KMS-11 (cell line): Measurements from ENCODE around the gene KLF13.

Experiments
- H2AFZ ChIP-seq: fragments of 200-600 bp; sonication (generic); 2 replicates; pipeline ENCODE4 v1.6.1; 2016; ENCODE audit warnings: antibody characterized with exemption, mixed run types, low read depth
- H3K27ac ChIP-seq: fragments of 200-600 bp; sonication (generic); 2 replicates; pipeline ENCODE4 v1.6.1; 2016; ENCODE audit warnings: mild to moderate bottlenecking, mixed run types
- H3K27me3 ChIP-seq: fragments of 200-600 bp; sonication (generic); 2 replicates; pipeline ENCODE4 v1.6.1; 2017; ENCODE audit warnings: mild to moderate bottlenecking, low read depth, mixed run types, moderate library complexity; ENCODE audit not compliant: insufficient read depth
- H3K36me3 ChIP-seq: fragments of 200-600 bp; sonication (generic); 2 replicates; pipeline ENCODE4 v1.6.1; 2017; ENCODE audit warnings: mild to moderate bottlenecking, mixed run types; ENCODE audit not compliant: insufficient read depth
- H3K4me1 ChIP-seq: fragments of 200-600 bp; sonication (generic); 2 replicates; pipeline ENCODE4 v1.6.1; 2016; ENCODE audit warnings: mild to moderate bottlenecking, low read depth, mixed run types; ENCODE audit not compliant: poor library complexity, severe bottlenecking
- H3K4me2 ChIP-seq: fragments of 200-600 bp; sonication (generic); 2 replicates; pipeline ENCODE4 v1.7.0; 2016; ENCODE audit warnings: mild to moderate bottlenecking, mixed run types
- H3K4me3 ChIP-seq: fragments of 200-600 bp; sonication (generic); IDR thresholded peaks from 2 replicates; pipeline ENCODE4 v1.6.1; 2017; ENCODE audit warnings: low read depth, low read length, mixed read lengths; ENCODE audit not compliant: insufficient read depth
- H3K79me2 ChIP-seq: fragments of 200-600 bp; sonication (generic); 2 replicates; pipeline ENCODE4 v1.6.1; 2016; ENCODE audit warnings: low read depth, mixed run types; ENCODE audit not compliant: insufficient read depth
- H3K9ac ChIP-seq: fragments of 200-600 bp; sonication (generic); 2 replicates; pipeline ENCODE4 v1.6.1; 2016; ENCODE audit warnings: mild to moderate bottlenecking, mixed run types
- H4K20me1 ChIP-seq: fragments of 200-600 bp; sonication (generic); 2 replicates; pipeline ENCODE4 v1.6.1; 2016; ENCODE audit warnings: mild to moderate bottlenecking, mixed run types; ENCODE audit not compliant: insufficient read depth
- CTCF ChIP-seq: fragments of 200-600 bp; sonication (generic); conservative IDR thresholded peaks from 2 replicates; pipeline ENCODE4 v1.6.1; 2017; ENCODE audit warnings: low read depth, mild to moderate bottlenecking, antibody characterized with exemption, low read length, moderate library complexity, mixed read lengths

Gene KLF13

GRCh38 chr15:31340592-31340991 is 14.0 kb downstream of the KLF13 start:
- no peaks in the 10 kb centered on the region for H3K36me3 ChIP-seq
- peaks cover 100% of the 10 kb centered on the region for H3K79me2 ChIP-seq
- TF ChIP-seq CTCF, result no peak
- H3K27me3 ChIP-seq, result no peaks in the 10 kb centered on the region
- H3K4me2 ChIP-seq, result peak overlapping the region; percentile 25; the same call in 1 of the 2 replicates
- no peak overlapping the region for H2AFZ ChIP-seq
- H3K4me1 ChIP-seq, result peaks cover 95% of the 10 kb centered on the region
- no peak overlapping the region for H3K9ac ChIP-seq
- no peak overlapping the region for H3K27ac ChIP-seq
- peaks cover 61% of the 10 kb centered on the region for H4K20me1 ChIP-seq
- H3K4me3 ChIP-seq, result no peak overlapping the region

- Histone ChIP-seq H2AFZ (no peak overlapping the region), H3K27ac (no peak overlapping the region), H4K20me1 (peaks cover 60% of the 10 kb centered on the region), H3K36me3 (no peaks in the 10 kb centered on the region), H3K4me3 (no peak overlapping the region), H3K27me3 (no peaks in the 10 kb centered on the region), H3K9ac (no peak overlapping the region), H3K4me1 (peaks cover 95% of the 10 kb centered on the region), H3K79me2 (peaks cover 100% of the 10 kb centered on the region), H3K4me2 (no peak overlapping the region; the same call in 1 of the 2 replicates)
- no peak for TF ChIP-seq CTCF
These were observed 14.4 kb downstream of the KLF13 start for GRCh38 chr15:31341071-31341470.

GRCh38 chr15:31341496-31342195 is 15.0 kb downstream of the KLF13 start:
- Histone ChIP-seq H3K36me3 (no peaks in the 10 kb centered on the region), H2AFZ (no peak overlapping the region), H3K4me1 (peaks cover 95% of the 10 kb centered on the region), H4K20me1 (peaks cover 54% of the 10 kb centered on the region), H3K27ac (peak overlapping the region; percentile 10; the same call in 1 of the 2 replicates), H3K27me3 (no peaks in the 10 kb centered on the region), H3K79me2 (peaks cover 100% of the 10 kb centered on the region), H3K9ac (no peak overlapping the region), H3K4me3 (no peak overlapping the region), H3K4me2 (peak overlapping the region; percentile 99; the same call in 1 of the 2 replicates)
- TF ChIP-seq CTCF, result no peak

- Histone ChIP-seq H3K79me2 (peaks cover 100% of the 10 kb centered on the region), H2AFZ (no peak overlapping the region), H3K36me3 (no peaks in the 10 kb centered on the region), H3K4me3 (no peak overlapping the region), H3K27me3 (no peaks in the 10 kb centered on the region), H3K9ac (no peak overlapping the region), H3K4me1 (peaks cover 95% of the 10 kb centered on the region), H3K4me2 (peak overlapping the region; percentile 99), H4K20me1 (peaks cover 46% of the 10 kb centered on the region), H3K27ac (no peak overlapping the region; the same call in 1 of the 2 replicates)
- no peak for TF ChIP-seq CTCF
These were observed 15.7 kb downstream of the KLF13 start for GRCh38 chr15:31342381-31342780.
